Germinal center (tissue), 1 donor: ENCODE results near the gene SPATA16.
"Not testable (repeated sequence)": the region's sequence is repeated elsewhere in the genome, so short reads cannot be mapped to it uniquely, and the experiment has no call there.

Experiments
- DNase-seq: peaks from one replicate; pipeline ENCODE4 v3.0.0; 2012; ENCODE audit warnings: mixed read lengths, low spot score

The SPATA16 gene

GRCh38 chr3:172877011-172877410 is 264.0 kb downstream of the SPATA16 start:
- DNase-seq, result no peak

GRCh38 chr3:172876297-172876696 is 264.7 kb downstream of the SPATA16 start:
- DNase-seq, result no peak

GRCh38 chr3:172875039-172875438 is 266.0 kb downstream of the SPATA16 start:
- DNase-seq, result no peak

- no peak for DNase-seq
Measured at GRCh38 chr3:172869784-172870518, 271.1 kb downstream of the SPATA16 start.

GRCh38 chr3:172869368-172869771 is 271.7 kb downstream of the SPATA16 start:
- DNase-seq, result no peak

GRCh38 chr3:172868582-172869200 is 272.3 kb downstream of the SPATA16 start:
- no peak for DNase-seq

GRCh38 chr3:172866726-172867350 is 274.2 kb downstream of the SPATA16 start:
- not testable (repeated sequence) for DNase-seq

- no peak for DNase-seq
Measured at GRCh38 chr3:172859041-172859440, 282.0 kb downstream of the SPATA16 start.

- no peak for DNase-seq
Measured at GRCh38 chr3:172856795-172857742, 284.0 kb downstream of the SPATA16 start.

- no peak for DNase-seq
Measured at GRCh38 chr3:172855037-172855436, 286.0 kb downstream of the SPATA16 start.

GRCh38 chr3:172853921-172854666 is 286.9 kb downstream of the SPATA16 start:
- DNase-seq, result no peak

- no peak for DNase-seq
Measured at GRCh38 chr3:172853005-172853404, 288.0 kb downstream of the SPATA16 start.

- no peak for DNase-seq
Measured at GRCh38 chr3:172848910-172849309, 292.1 kb downstream of the SPATA16 start.

GRCh38 chr3:172847292-172847691 is 293.7 kb downstream of the SPATA16 start:
- no peak for DNase-seq

GRCh38 chr3:172846706-172847105 is 294.3 kb downstream of the SPATA16 start:
- DNase-seq, result no peak

GRCh38 chr3:172846103-172846561 is 294.9 kb downstream of the SPATA16 start:
- DNase-seq, result no peak

GRCh38 chr3:172844428-172844827 is 296.6 kb downstream of the SPATA16 start:
- DNase-seq, result no peak

- DNase-seq, result no peak
Measured at GRCh38 chr3:172840913-172841312, 300.1 kb downstream of the SPATA16 start.

- no peak for DNase-seq
Measured at GRCh38 chr3:172840463-172840862, 300.6 kb downstream of the SPATA16 start.

GRCh38 chr3:172839679-172840078 is 301.4 kb downstream of the SPATA16 start:
- no peak for DNase-seq
